Hypothalamus (tissue), 51 donors: ENCODE measurements around the gene MRPS25.
"Not testable (repeated sequence)": the region's sequence is repeated elsewhere in the genome, so short reads cannot be mapped to it uniquely, and the experiment has no call there.

ENCODE experiments used
- DNase-seq, 51 donors: peaks; one replicate each; lab custom pipeline; 2025; lab: John Stamatoyannopoulos, UW

The MRPS25 gene

GRCh38 chr3:15045667-15046066, 19.4 kb downstream of the MRPS25 start:
- no peak for DNase-seq

GRCh38 chr3:15044326-15044725, 20.8 kb downstream of the MRPS25 start:
- no peak for DNase-seq

- no peak for DNase-seq
Observed at GRCh38 chr3:15043408-15044171, 21.5 kb downstream of the MRPS25 start.

- no peak for DNase-seq
Observed at GRCh38 chr3:15042936-15043335, 22.2 kb downstream of the MRPS25 start.

- DNase-seq = no peak
Observed at GRCh38 chr3:15041950-15042349, 23.2 kb downstream of the MRPS25 start.

- DNase-seq = no peak
Observed at GRCh38 chr3:15040844-15041243, 24.3 kb downstream of the MRPS25 start.

- DNase-seq = no peak
Observed at GRCh38 chr3:15038306-15038705, 26.8 kb downstream of the MRPS25 start.

- DNase-seq = no peak
Observed at GRCh38 chr3:15033103-15033502, 32.0 kb downstream of the MRPS25 start.

- DNase-seq = no peak
Observed at GRCh38 chr3:15032650-15033049, 32.5 kb downstream of the MRPS25 start.

GRCh38 chr3:15029625-15030024, 35.5 kb downstream of the MRPS25 start:
- DNase-seq = no peak

GRCh38 chr3:15023719-15024118, 41.4 kb downstream of the MRPS25 start:
- DNase-seq = no peak

GRCh38 chr3:15023249-15023648, 41.9 kb downstream of the MRPS25 start:
- DNase-seq = no peak

- DNase-seq = no peak
Observed at GRCh38 chr3:15017191-15017590, 47.9 kb downstream of the MRPS25 start.

- DNase-seq = no peak
Observed at GRCh38 chr3:15015456-15015855, 49.7 kb downstream of the MRPS25 start.

GRCh38 chr3:15014606-15015328, 50.3 kb downstream of the MRPS25 start:
- DNase-seq = no peak

GRCh38 chr3:15011174-15011573, 53.9 kb downstream of the MRPS25 start:
- DNase-seq = no peak

- no peak for DNase-seq
Observed at GRCh38 chr3:15010664-15011063, 54.5 kb downstream of the MRPS25 start.

GRCh38 chr3:15009167-15009566, 55.9 kb downstream of the MRPS25 start:
- DNase-seq = no peak

- no peak for DNase-seq
Observed at GRCh38 chr3:15007681-15008141, 57.4 kb downstream of the MRPS25 start.

- DNase-seq = not testable (repeated sequence)
Observed at GRCh38 chr3:14999182-14999581, 65.9 kb downstream of the MRPS25 start.
